PC-9 (cell line): ENCODE results near the gene CCDC70. TPM values are rescaled to one million over a fixed set of nuclear protein-coding genes. Genes with fewer than 3 reads are reported as not detected.

Experiments
- BruUV-seq: library from RNA; stranded (reverse); fragments of 400-500 nt; replicated peaks from 2 replicates; lab custom pipeline; 2021; lab: Mats Ljungman, UMichigan
- CTCF ChIA-PET: fragments of 300-600 bp; sonication (Branson Sonifier 250); formaldehyde crosslinking; loops from one replicate; lab custom pipeline; 2022; ENCODE audit warnings: antibody characterized with exemption; lab: Charles Lee
- POLR2A ChIA-PET: fragments of 300-600 bp; sonication (Branson Sonifier 250); formaldehyde crosslinking; loops from one replicate; lab custom pipeline; 2022; ENCODE audit warnings: antibody characterized with exemption; ENCODE audit not compliant: unreplicated experiment; lab: Charles Lee
- DNase-seq, 2 experiments: peaks; one replicate each; pipeline versions ENCODE4 v3.0.0 to v3.0.0-alpha.2; 2015 to 2022; ENCODE audit warnings: mixed read lengths in 1 of 2
- H2AFZ ChIP-seq: fragments of 200-600 bp; sonication (generic); 2 replicates; pipeline ENCODE4 v1.8.1; 2017; ENCODE audit warnings: antibody characterized with exemption
- H3F3A ChIP-seq: fragments of 200-600 bp; sonication (generic); 2 replicates; pipeline ENCODE4 v1.8.1; 2017; ENCODE audit warnings: antibody characterized with exemption, mild to moderate bottlenecking, low read depth; ENCODE audit not compliant: insufficient read depth
- H3K27ac ChIP-seq: fragments of 200-600 bp; sonication (generic); 2 replicates; pipeline ENCODE4 v1.6.1; 2016; ENCODE audit warnings: mixed run types
- H3K27me3 ChIP-seq: fragments of 200-600 bp; sonication (generic); 2 replicates; pipeline ENCODE4 v1.6.1; 2016; ENCODE audit warnings: low read depth, mixed run types; ENCODE audit not compliant: insufficient read depth
- H3K36me3 ChIP-seq: fragments of 200-600 bp; sonication (generic); 2 replicates; pipeline ENCODE4 v1.6.1; 2016; ENCODE audit warnings: low read depth, mixed run types
- H3K4me1 ChIP-seq: fragments of 200-600 bp; sonication (generic); replicated peaks from 2 replicates; pipeline ENCODE4 v1.6.1; 2016; ENCODE audit warnings: mixed run types; ENCODE audit not compliant: insufficient read depth
- H3K4me2 ChIP-seq: fragments of 200-600 bp; sonication (generic); 2 replicates; pipeline ENCODE4 v1.6.1; 2017; ENCODE audit warnings: mixed run types
- H3K4me3 ChIP-seq: fragments of 200-600 bp; sonication (generic); 2 replicates; pipeline ENCODE4 v1.6.1; 2016; ENCODE audit warnings: mixed run types
- H3K79me2 ChIP-seq: fragments of 200-600 bp; sonication (generic); 2 replicates; pipeline ENCODE4 v1.6.1; 2017; ENCODE audit warnings: low read depth, mixed run types
- H3K9me2 ChIP-seq: fragments of 200-600 bp; sonication (generic); 2 replicates; pipeline ENCODE4 v1.8.1; 2017; ENCODE audit warnings: mild to moderate bottlenecking; ENCODE audit not compliant: insufficient read depth
- H3K9me3 ChIP-seq: fragments of 200-600 bp; sonication (generic); 2 replicates; pipeline ENCODE4 v1.8.1; 2016; ENCODE audit warnings: low read depth; ENCODE audit not compliant: insufficient read depth
- H4K20me1 ChIP-seq: fragments of 200-600 bp; sonication (generic); 2 replicates; pipeline ENCODE4 v1.8.1; 2017; ENCODE audit not compliant: insufficient read depth
- CTCF ChIP-seq: fragments of 200-600 bp; sonication (generic); conservative IDR thresholded peaks from 2 replicates; pipeline ENCODE4 v1.6.1; 2017; ENCODE audit warnings: mixed run types, antibody characterized with exemption, mild to moderate bottlenecking, moderate library complexity
- EZH2 ChIP-seq: fragments of 200-600 bp; sonication (generic); IDR thresholded peaks from 2 replicates; pipeline ENCODE4 v1.8.0; 2017; ENCODE audit warnings: antibody characterized with exemption, low read depth
- intact Hi-C: fragments of 100-400 bp; cut with micrococcal nuclease; formaldehyde crosslinking; loops from one replicate; pipeline ENCODE4 v1.10.0; 2022; ENCODE audit not compliant: unreplicated experiment
- total RNA-seq: library from RNA; stranded (reverse); gene quantifications from 2 replicates; pipeline ENCODE4 v1.2.3, GENCODE V29; 2021

The CCDC70 gene
- total RNA-seq, 1 experiment from 2014 or later = not detected

GRCh38 chr13:51887468-51887867, 25.7 kb downstream of the CCDC70 start:
- Histone ChIP-seq H2AFZ (no peak overlapping the region), H3K9me3 (no peaks in the 10 kb centered on the region), H3K79me2 (no peaks in the 10 kb centered on the region), H3K27me3 (peaks cover 46% of the 10 kb centered on the region), H3K4me2 (no peak overlapping the region), H3F3A (no peaks in the 10 kb centered on the region), H3K4me3 (no peak overlapping the region), H4K20me1 (no peaks in the 10 kb centered on the region), H3K27ac (no peak overlapping the region), H3K36me3 (no peaks in the 10 kb centered on the region), H3K9me2 (no peaks in the 10 kb centered on the region), H3K4me1 (no peaks in the 10 kb centered on the region)
- BruUV-seq = no TSS peak
- no peak for TF ChIP-seq CTCF
- no peak for TF ChIP-seq EZH2
- DNase-seq = no peak
- intact Hi-C loops = no loop called here
- ChIA-PET CTCF (no interaction called here), POLR2A (no interaction called here)

GRCh38 chr13:51892657-51893056, 30.9 kb downstream of the CCDC70 start:
- TF ChIP-seq CTCF (no peak), EZH2 (no peak)
- no peak overlapping the region for H2AFZ ChIP-seq
- H3K9me2 ChIP-seq = no peaks in the 10 kb centered on the region
- POLR2A ChIA-PET = no interaction called here
- DNase-seq = no peak
- no peaks in the 10 kb centered on the region for H4K20me1 ChIP-seq
- no peaks in the 10 kb centered on the region for H3K9me3 ChIP-seq
- no peak overlapping the region for H3K27ac ChIP-seq
- no peaks in the 10 kb centered on the region for H3K4me1 ChIP-seq
- H3F3A ChIP-seq = no peaks in the 10 kb centered on the region
- CTCF ChIA-PET = no interaction called here
- no peak overlapping the region for H3K4me2 ChIP-seq
- intact Hi-C loops = no loop called here
- no peaks in the 10 kb centered on the region for H3K79me2 ChIP-seq
- H3K4me3 ChIP-seq = no peak overlapping the region
- no peaks in the 10 kb centered on the region for H3K36me3 ChIP-seq
- peaks cover 36% of the 10 kb centered on the region for H3K27me3 ChIP-seq
- BruUV-seq = no TSS peak

- no peaks in the 10 kb centered on the region for H3F3A ChIP-seq
- no peaks in the 10 kb centered on the region for H3K9me3 ChIP-seq
- TF ChIP-seq CTCF (no peak), EZH2 (no peak)
- H4K20me1 ChIP-seq = no peaks in the 10 kb centered on the region
- BruUV-seq = no TSS peak
- no peaks in the 10 kb centered on the region for H3K79me2 ChIP-seq
- H3K4me3 ChIP-seq = no peak overlapping the region
- no peak for DNase-seq
- intact Hi-C loops = no loop called here
- no peak overlapping the region for H3K27ac ChIP-seq
- H3K27me3 ChIP-seq = peaks cover 40% of the 10 kb centered on the region
- CTCF ChIA-PET = no interaction called here
- no peaks in the 10 kb centered on the region for H3K36me3 ChIP-seq
- no peak overlapping the region for H2AFZ ChIP-seq
- no peaks in the 10 kb centered on the region for H3K4me1 ChIP-seq
- POLR2A ChIA-PET = no interaction called here
- no peak overlapping the region for H3K4me2 ChIP-seq
- H3K9me2 ChIP-seq = no peaks in the 10 kb centered on the region
These were observed 32.5 kb downstream of the CCDC70 start for GRCh38 chr13:51894239-51894638.
